ENCODE measurements around the gene CFAP68. TPM values are rescaled to one million over a fixed set of nuclear protein-coding genes. Genes with fewer than 3 reads are reported as not detected.

The CFAP68 gene
- total and polyA plus RNA-seq, 9 of the 15 experiments (the other 6 are each of a cell fraction or from before 2014, with no cell fraction given), result 22.8 to 72.3 (median 52.5) TPM

- TF ChIP-seq ARID3A (IDR thresholded peaks at IDR 0.05; ENCODE audit: borderline replicate concordance, low read depth, low read length) (peak; percentile 51; the same call in 1 of the 2 replicates), PYGO2 (tag; IDR thresholded peaks at IDR 0.05) (no peak), KAT2B (IDR thresholded peaks at IDR 0.05; ENCODE audit: low read depth, low read length) (no peak), ELF2 (CRISPR knock-in tag; IDR thresholded peaks at IDR 0.05) (peak; percentile 10; the same call in 1 of the 2 replicates), ATF3 (IDR thresholded peaks at IDR 0.05) (no peak), ATF3 (CRISPR knock-in tag; conservative IDR thresholded peaks at IDR 0.05) (0 out of 2 replicates have a peak, but pooled peaks have one; percentile 40), HMGN3 (IDR thresholded peaks at IDR 0.05; ENCODE audit: borderline replicate concordance, extremely low read depth, insufficient read length, low read depth, low read length) (peak; percentile 69), CTCF (IDR thresholded peaks at IDR 0.05 in 2 of 3, conservative IDR thresholded peaks at IDR 0.05 in 1 of 3; ENCODE audit: insufficient read depth in 2 of 3, low read depth in 1 of 3, low read length in 3 of 3) (peak; percentile 24 to 60 (median 32); a peak in 3 of 6 replicates), RBFOX2 (IDR thresholded peaks at IDR 0.05; ENCODE audit: low read depth, low read length) (peak; percentile 86), ZBTB17 (CRISPR knock-in tag; IDR thresholded peaks at IDR 0.05) (peak; percentile 49; the same call in 1 of the 2 replicates), ZNF274 (IDR thresholded peaks at IDR 0.05; ENCODE audit: borderline replicate concordance, low read depth, low read length) (no peak), ARID3B (CRISPR knock-in tag; IDR thresholded peaks at IDR 0.05; ENCODE audit: borderline replicate concordance) (0 out of 2 replicates have a peak, but pooled peaks have one; percentile 36), ATF1 (CRISPR knock-in tag; IDR thresholded peaks at IDR 0.05) (no peak), ATF1 (tag; IDR thresholded peaks at IDR 0.05) (peak; percentile 74), GATAD2A (IDR thresholded peaks at IDR 0.05) (0 out of 2 replicates have a peak, but pooled peaks have one; percentile 12), ZNF232 (CRISPR knock-in tag; IDR thresholded peaks at IDR 0.05) (no peak), HNRNPLL (IDR thresholded peaks at IDR 0.05; ENCODE audit: low read depth, low read length, poor library complexity, severe bottlenecking) (peak; percentile 61), ZNF282 (CRISPR knock-in tag; IDR thresholded peaks at IDR 0.05) (no peak), GABPB2 (CRISPR knock-in tag; conservative IDR thresholded peaks at IDR 0.05) (no peak), PRPF4 (IDR thresholded peaks at IDR 0.05; ENCODE audit: insufficient read depth, low read depth, low read length, poor library complexity, severe bottlenecking) (no peak), ZNF239 (CRISPR knock-in tag; IDR thresholded peaks at IDR 0.05) (no peak)
These were observed 8.3 kb upstream of the CFAP68 start, which contains the start of gene ALG9 (continued) for GRCh38 chr11:111870886-111871692.
